DMS153 treated with DMSO at 0.1 percent for 48 hours (cell line): ENCODE measurements around the gene LRFN3.
"Not testable (repeated sequence)": the region's sequence is repeated elsewhere in the genome, so short reads cannot be mapped to it uniquely, and the experiment has no call there.

Source experiments
- DNase-seq: peaks from one replicate; lab custom pipeline; 2025; ENCODE audit not compliant: unreplicated experiment; lab: John Stamatoyannopoulos, UW

LRFN3 gene

GRCh38 chr19:35935911-35936737, at the start of gene LRFN3:
TSS of gene LRFN3 (plus strand) at chr19:35936374. CDS start at chr19:35939426, 3,052 bp downstream.
- DNase-seq, result no peak

GRCh38 chr19:35887197-35887596, 49.0 kb upstream of the LRFN3 start:
- no peak for DNase-seq

- no peak for DNase-seq
These were observed 47.8 kb upstream of the LRFN3 start for GRCh38 chr19:35888398-35888797.

- no peak for DNase-seq
These were observed 46.6 kb upstream of the LRFN3 start for GRCh38 chr19:35889370-35890112.

GRCh38 chr19:35890113-35890650, 46.0 kb upstream of the LRFN3 start:
- no peak for DNase-seq

GRCh38 chr19:35891819-35892218, 44.4 kb upstream of the LRFN3 start:
- DNase-seq, result not testable (repeated sequence)

- no peak for DNase-seq
These were observed 41.8 kb upstream of the LRFN3 start for GRCh38 chr19:35894342-35894741.

- DNase-seq, result no peak
These were observed 40.1 kb upstream of the LRFN3 start for GRCh38 chr19:35895911-35896642.

- no peak for DNase-seq
These were observed 39.5 kb upstream of the LRFN3 start for GRCh38 chr19:35896643-35897040.

GRCh38 chr19:35897706-35898451, 38.3 kb upstream of the LRFN3 start:
- DNase-seq, result no peak

- no peak for DNase-seq
These were observed 37.7 kb upstream of the LRFN3 start for GRCh38 chr19:35898499-35898809.

- DNase-seq, result peak; percentile 38
These were observed 36.5 kb upstream of the LRFN3 start for GRCh38 chr19:35899547-35900214.

- DNase-seq, result no peak
These were observed 35.0 kb upstream of the LRFN3 start for GRCh38 chr19:35901055-35901644.

GRCh38 chr19:35901854-35902661, 34.1 kb upstream of the LRFN3 start, which contains the start of gene HCST:
TSS of gene HCST (plus strand) at chr19:35902529. CDS start at chr19:35902594, 65 bp downstream.
- DNase-seq, result no peak

- no peak for DNase-seq
These were observed 33.2 kb upstream of the LRFN3 start for GRCh38 chr19:35902870-35903475.

GRCh38 chr19:35903550-35904179, 32.5 kb upstream of the LRFN3 start:
- DNase-seq, result peak; percentile 62

GRCh38 chr19:35904311-35905068, 31.7 kb upstream of the LRFN3 start:
- no peak for DNase-seq
